Activated naive CD8-positive, alpha-beta T cell treated with anti-CD3 and anti-CD28 coated beads, Interleukin-2, amount 10 ng/mL, durations not matched to agents 7 days and 5 days (primary cell): ENCODE data around the gene PPIL1. TPM values are rescaled to one million over a fixed set of nuclear protein-coding genes. Genes with fewer than 3 reads are reported as not detected.
"Not testable (repeated sequence)": the region's sequence is repeated elsewhere in the genome, so short reads cannot be mapped to it uniquely, and the experiment has no call there.

Source experiments
- ATAC-seq: fragments of 150-1000 bp; cut with Tn5 transposase; one replicate; pipeline ENCODE4 v1.10.0; 2021; ENCODE audit warnings: low read depth, moderate library complexity
- POLR2A ChIA-PET: fragments of 350-600 bp; sonication (Branson Sonifier 250); formaldehyde crosslinking; loops from one replicate; lab custom pipeline; 2021; ENCODE audit warnings: antibody characterized with exemption; lab: Charles Lee
- DNase-seq: peaks from one replicate; pipeline ENCODE4 v3.0.0; 2021
- H3K27ac Mint-ChIP-seq: one replicate; pipeline ENCODE4 v1.8.0; 2022; ENCODE audit warnings: mild to moderate bottlenecking, mixed read lengths
- H3K27me3 Mint-ChIP-seq: one replicate; pipeline ENCODE4 v1.8.0; 2022; ENCODE audit warnings: mild to moderate bottlenecking, moderate library complexity, mixed read lengths
- H3K36me3 Mint-ChIP-seq: one replicate; pipeline ENCODE4 v1.8.0; 2021; ENCODE audit warnings: mild to moderate bottlenecking, mixed read lengths
- H3K4me1 Mint-ChIP-seq: one replicate; pipeline ENCODE4 v1.8.0; 2021; ENCODE audit warnings: mixed read lengths
- H3K4me3 Mint-ChIP-seq: one replicate; pipeline ENCODE4 v1.8.0; 2022; ENCODE audit warnings: mild to moderate bottlenecking, moderate library complexity, mixed read lengths
- H3K9me3 Mint-ChIP-seq: one replicate; pipeline ENCODE4 v1.8.0; 2021; ENCODE audit warnings: mixed read lengths
- total RNA-seq, 2 experiments: library from RNA; stranded (reverse); gene quantifications; one replicate each; pipeline ENCODE4 v1.2.3, GENCODE V29; 2021

PPIL1 gene
- total RNA-seq, 2 experiments from 2014 or later: 18.5 to 19.9 TPM

DNA sequence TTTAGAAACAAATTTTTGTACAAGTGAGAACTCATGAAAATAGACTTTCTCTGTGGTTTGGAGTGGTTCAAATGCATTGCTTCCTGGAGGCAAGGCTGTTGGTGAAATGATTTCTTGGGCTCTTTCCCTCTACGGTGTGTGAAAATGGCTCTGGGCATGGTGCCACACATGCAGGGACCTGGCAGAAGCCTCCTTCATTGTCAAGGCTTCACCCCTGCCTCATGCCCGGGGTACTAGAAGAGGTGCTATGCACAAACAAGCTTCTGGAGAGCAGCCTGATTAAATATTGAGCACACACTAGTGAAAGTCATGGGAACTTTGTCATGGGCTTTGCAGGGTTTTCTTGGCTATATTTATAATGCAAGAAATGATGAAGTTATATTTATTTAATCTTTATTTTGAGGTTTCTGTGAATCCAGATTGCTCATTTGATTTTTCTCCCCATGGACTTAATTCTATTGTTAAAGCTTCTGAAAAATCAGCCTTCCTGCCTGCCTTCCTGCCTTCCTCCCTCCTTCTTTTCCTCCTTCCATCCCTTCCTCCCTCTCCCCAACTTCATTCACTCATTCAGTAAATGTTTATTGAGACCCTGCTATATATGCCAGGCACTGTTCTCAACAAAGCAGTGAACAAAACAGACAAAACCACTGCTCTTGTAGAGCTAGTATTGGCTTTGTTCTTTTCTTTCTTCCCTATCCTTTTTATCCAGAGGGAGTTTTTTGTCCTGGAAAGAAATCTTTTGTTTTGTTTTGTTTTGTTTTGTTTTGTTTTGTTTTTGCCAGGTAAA, 32.1 kb upstream of the PPIL1 start:
- Mint-ChIP-seq H3K4me3 (no peak overlapping the region), H3K4me1 (peaks cover 12% of the 10 kb centered on the region), H3K9me3 (no peaks in the 10 kb centered on the region), H3K36me3 (peaks cover 27% of the 10 kb centered on the region), H3K27me3 (no peaks in the 10 kb centered on the region), H3K27ac (no peak overlapping the region)
- ATAC-seq: no peak
- POLR2A ChIA-PET: no interaction called here
- no peak for DNase-seq

GRCh38 chr6:36904851-36905393, 30.3 kb upstream of the PPIL1 start:
- ATAC-seq (no peak), DNase-seq (no peak)
- Mint-ChIP-seq H3K9me3 (no peaks in the 10 kb centered on the region), H3K27me3 (no peaks in the 10 kb centered on the region), H3K27ac (no peak overlapping the region), H3K36me3 (peaks cover 22% of the 10 kb centered on the region), H3K4me3 (no peak overlapping the region), H3K4me1 (peaks cover 5% of the 10 kb centered on the region)
- POLR2A ChIA-PET: no interaction called here

GRCh38 chr6:36904114-36904513, 29.5 kb upstream of the PPIL1 start:
- peaks cover 5% of the 10 kb centered on the region for H3K4me1 Mint-ChIP-seq
- no peak overlapping the region for H3K4me3 Mint-ChIP-seq
- H3K9me3 Mint-ChIP-seq: no peaks in the 10 kb centered on the region
- no peaks in the 10 kb centered on the region for H3K27me3 Mint-ChIP-seq
- POLR2A ChIA-PET: no interaction called here
- ATAC-seq: no peak
- DNase-seq: no peak
- H3K27ac Mint-ChIP-seq: no peak overlapping the region
- H3K36me3 Mint-ChIP-seq: peaks cover 24% of the 10 kb centered on the region

DNA sequence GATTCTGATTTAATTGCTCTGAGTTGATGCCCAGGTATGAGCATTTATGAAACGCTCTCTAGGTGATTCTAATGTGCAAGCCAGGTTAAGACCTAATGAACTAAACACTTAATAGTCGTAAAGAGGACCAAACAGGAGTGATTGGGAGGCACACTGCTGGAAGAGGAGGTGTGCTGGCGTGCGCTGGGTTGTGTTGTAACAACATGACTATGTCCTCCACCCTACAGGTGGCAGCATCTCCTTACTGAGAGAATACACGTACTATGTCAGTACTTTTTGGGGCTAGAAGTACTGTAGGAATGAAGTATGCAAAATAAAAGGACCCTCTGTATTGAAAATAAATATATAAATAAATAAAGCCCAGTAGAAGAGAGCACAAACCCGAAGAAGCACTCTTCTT, 23.0 kb upstream of the PPIL1 start:
- Mint-ChIP-seq H3K9me3 (no peaks in the 10 kb centered on the region), H3K36me3 (peaks cover 19% of the 10 kb centered on the region), H3K4me1 (peaks cover 3% of the 10 kb centered on the region), H3K27ac (no peak overlapping the region), H3K4me3 (no peak overlapping the region), H3K27me3 (no peaks in the 10 kb centered on the region)
- no peak for DNase-seq
- no peak for ATAC-seq
- POLR2A ChIA-PET: interaction anchor here (0.8 kb wide), 1 partner anchor 81 kb away, joined by 4 read pairs; no protein-coding TSS in a partner anchor

- Mint-ChIP-seq H3K36me3 (peaks cover 17% of the 10 kb centered on the region), H3K4me3 (no peak overlapping the region), H3K27ac (no peak overlapping the region), H3K9me3 (peaks cover 2% of the 10 kb centered on the region), H3K27me3 (no peaks in the 10 kb centered on the region), H3K4me1 (peaks cover 9% of the 10 kb centered on the region)
- POLR2A ChIA-PET: no interaction called here
- ATAC-seq (no peak), DNase-seq (no peak)
These were observed 19.7 kb upstream of the PPIL1 start for GRCh38 chr6:36893976-36894932.

GRCh38 chr6:36891153-36891552, 16.6 kb upstream of the PPIL1 start:
- POLR2A ChIA-PET, H3K4me3 Mint-ChIP-seq, DNase-seq, H3K9me3 Mint-ChIP-seq, H3K27me3 Mint-ChIP-seq, ATAC-seq, H3K27ac Mint-ChIP-seq: not testable (repeated sequence)
- Mint-ChIP-seq H3K36me3 (peaks cover 16% of the 10 kb centered on the region), H3K4me1 (peaks cover 29% of the 10 kb centered on the region)

GRCh38 chr6:36890112-36890663, 15.6 kb upstream of the PPIL1 start:
- DNase-seq (no peak), ATAC-seq (no peak)
- H3K4me3 Mint-ChIP-seq: no peak overlapping the region
- POLR2A ChIA-PET: interaction anchor here (1.2 kb wide), 1 partner anchor 65 kb away, joined by 4 read pairs; no protein-coding TSS in a partner anchor
- peaks cover 2% of the 10 kb centered on the region for H3K9me3 Mint-ChIP-seq
- H3K4me1 Mint-ChIP-seq: peaks cover 29% of the 10 kb centered on the region
- H3K27ac Mint-ChIP-seq: no peak overlapping the region
- no peaks in the 10 kb centered on the region for H3K27me3 Mint-ChIP-seq
- peaks cover 13% of the 10 kb centered on the region for H3K36me3 Mint-ChIP-seq

DNA sequence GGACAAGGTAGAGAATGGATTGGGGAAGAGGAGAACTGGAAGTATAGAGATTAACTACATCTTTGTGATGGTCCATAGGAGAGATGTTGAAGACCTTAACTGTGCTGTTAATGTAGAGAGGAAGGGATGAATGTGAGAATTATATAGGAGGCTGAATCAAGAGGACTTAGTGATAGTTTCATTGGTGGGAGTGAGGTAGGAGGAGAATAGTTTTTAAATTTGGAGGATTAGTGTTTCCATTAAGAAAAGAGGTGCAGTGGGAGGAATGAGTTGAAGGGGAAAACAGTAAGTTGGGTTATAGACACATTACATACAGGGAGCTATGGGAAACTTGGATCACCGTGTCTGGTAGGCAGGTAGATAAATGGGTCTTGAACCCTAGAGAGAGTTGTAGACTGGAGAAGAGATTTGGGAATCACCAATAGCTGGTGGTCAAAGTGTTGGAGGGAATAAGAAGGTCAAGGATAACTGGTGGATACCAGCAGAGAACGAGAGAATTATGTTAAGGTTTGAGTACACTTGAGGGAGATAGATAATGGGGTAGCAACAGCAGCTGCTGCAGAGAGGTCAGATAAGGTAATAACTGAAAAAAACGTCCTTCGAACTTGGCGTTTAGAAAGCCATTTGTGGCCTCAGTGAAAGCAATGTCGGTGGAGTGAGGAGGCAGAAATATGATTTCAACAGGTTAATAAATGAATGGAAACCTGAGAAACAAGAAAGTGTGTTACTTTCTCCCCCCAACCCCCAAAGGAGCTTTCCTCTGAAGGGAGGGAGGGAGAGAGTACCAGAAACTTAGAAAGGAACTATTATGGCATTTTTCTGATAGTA, 14.3 kb upstream of the PPIL1 start:
- H3K36me3 Mint-ChIP-seq: peaks cover 6% of the 10 kb centered on the region
- H3K27ac Mint-ChIP-seq: no peak overlapping the region
- no peak for ATAC-seq
- DNase-seq: no peak
- no peak overlapping the region for H3K4me3 Mint-ChIP-seq
- peaks cover 2% of the 10 kb centered on the region for H3K9me3 Mint-ChIP-seq
- H3K27me3 Mint-ChIP-seq: no peaks in the 10 kb centered on the region
- POLR2A ChIA-PET: interaction anchor here (1.2 kb wide), 1 partner anchor 66 kb away, joined by 4 read pairs; no protein-coding TSS in a partner anchor
- peaks cover 26% of the 10 kb centered on the region for H3K4me1 Mint-ChIP-seq

GRCh38 chr6:36888115-36888643, 13.6 kb upstream of the PPIL1 start:
- POLR2A ChIA-PET: no interaction called here
- ATAC-seq: no peak
- H3K4me3 Mint-ChIP-seq: no peak overlapping the region
- H3K9me3 Mint-ChIP-seq: peaks cover 2% of the 10 kb centered on the region
- no peak for DNase-seq
- peaks cover 26% of the 10 kb centered on the region for H3K4me1 Mint-ChIP-seq
- no peak overlapping the region for H3K27ac Mint-ChIP-seq
- H3K36me3 Mint-ChIP-seq: peaks cover 6% of the 10 kb centered on the region
- no peaks in the 10 kb centered on the region for H3K27me3 Mint-ChIP-seq

DNA sequence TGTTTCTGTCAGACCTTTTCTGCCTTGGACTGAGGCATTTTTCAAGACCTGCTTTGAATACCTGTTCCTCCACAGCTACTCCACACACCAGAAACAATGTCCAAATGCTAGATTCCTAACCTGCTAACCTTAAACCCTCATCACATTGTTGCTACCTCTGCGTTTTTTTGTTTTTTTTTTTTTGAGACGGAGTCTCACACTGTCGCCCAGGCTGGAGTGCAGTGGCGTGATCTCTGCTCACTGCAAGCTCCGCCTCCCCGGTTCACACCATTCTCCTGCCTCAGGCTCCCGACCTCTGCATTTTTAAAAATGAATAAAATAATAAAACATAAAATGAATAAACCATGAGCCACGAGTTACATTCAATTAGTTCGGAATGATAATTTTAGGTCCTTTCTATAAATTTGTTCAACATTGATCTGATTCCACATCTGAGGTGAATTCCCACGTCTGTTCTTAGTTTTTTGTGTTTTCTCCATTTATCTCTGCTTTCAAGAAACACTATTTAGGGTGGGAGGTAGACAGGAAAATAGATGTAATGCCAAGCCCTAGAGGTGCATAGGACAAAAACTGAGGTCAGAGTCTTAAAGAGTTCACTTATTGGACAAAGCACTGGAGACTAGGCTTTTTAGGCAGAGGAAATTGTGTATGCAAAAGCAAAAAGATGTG, 12.5 kb upstream of the PPIL1 start:
- peak overlapping the region; percentile 79 for H3K27ac Mint-ChIP-seq
- peaks cover 6% of the 10 kb centered on the region for H3K36me3 Mint-ChIP-seq
- ATAC-seq: no peak
- peaks cover 26% of the 10 kb centered on the region for H3K4me1 Mint-ChIP-seq
- DNase-seq: no peak
- H3K4me3 Mint-ChIP-seq: peak overlapping the region; percentile 91
- peaks cover 2% of the 10 kb centered on the region for H3K9me3 Mint-ChIP-seq
- no peaks in the 10 kb centered on the region for H3K27me3 Mint-ChIP-seq
- POLR2A ChIA-PET: no interaction called here

GRCh38 chr6:36885461-36886401, 11.1 kb upstream of the PPIL1 start, which contains the start of gene C6orf89:
C6orf89 (plus strand) TSS chr6:36885952; CDS start chr6:36899445, 13,493 bp downstream.
- no peaks in the 10 kb centered on the region for H3K27me3 Mint-ChIP-seq
- peaks cover 2% of the 10 kb centered on the region for H3K36me3 Mint-ChIP-seq
- H3K4me1 Mint-ChIP-seq: peaks cover 24% of the 10 kb centered on the region
- ATAC-seq (peak; percentile 99), DNase-seq (peak; percentile 92)
- H3K4me3 Mint-ChIP-seq: peak within 1 kb of the TSS; percentile 91
- H3K9me3 Mint-ChIP-seq: no peaks in the 10 kb centered on the region
- peak within 1 kb of the TSS; percentile 88 for H3K27ac Mint-ChIP-seq
- POLR2A ChIA-PET: interaction anchor here (0.7 to 2.4 kb wide), 6 partner anchors 11 to 285 kb away, joined by 4 to 21 read pairs (median 10); partner anchors contain the start of genes MTCH1, PI16 and PPIL1
